COLO668 (cell line): ENCODE measurements around the gene RNF220.

ENCODE experiments used
- DNase-seq: peaks from one replicate; lab custom pipeline; 2025; ENCODE audit not compliant: unreplicated experiment; lab: John Stamatoyannopoulos, UW

The RNF220 gene

GRCh38 chr1:44406737-44407429, 1.8 kb downstream of the RNF220 start:
- peak; percentile 51 for DNase-seq

GRCh38 chr1:44407430-44408211, 2.6 kb downstream of the RNF220 start:
- DNase-seq = peak; percentile 61

- DNase-seq = no peak
Measured at GRCh38 chr1:44408212-44408582, 3.1 kb downstream of the RNF220 start.

- DNase-seq = no peak
Measured at GRCh38 chr1:44408632-44409602, 3.9 kb downstream of the RNF220 start.

DNA sequence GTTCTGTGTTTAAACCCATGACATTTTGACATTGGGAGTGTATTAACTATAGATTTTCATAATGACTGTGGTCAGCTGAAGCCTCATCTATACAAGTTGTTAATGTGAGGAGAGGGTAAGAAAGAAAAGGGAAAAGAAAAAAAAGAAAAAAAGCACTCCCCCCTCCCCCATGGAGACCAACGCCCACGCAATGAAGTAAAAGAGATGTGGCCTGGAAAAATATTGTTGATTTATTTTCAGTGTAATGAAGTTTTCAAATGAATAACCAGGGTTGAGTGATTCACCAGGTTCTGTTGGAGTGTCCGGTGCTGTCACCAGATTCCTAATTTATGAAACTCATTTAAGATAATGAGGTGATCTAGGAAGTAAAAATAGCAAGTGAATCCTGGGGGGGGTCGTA, 4.7 kb downstream of the RNF220 start:
- DNase-seq = no peak

GRCh38 chr1:44411861-44412260, 6.8 kb downstream of the RNF220 start:
- DNase-seq = no peak

- no peak for DNase-seq
Measured at GRCh38 chr1:44412601-44413000, 7.5 kb downstream of the RNF220 start.

DNA sequence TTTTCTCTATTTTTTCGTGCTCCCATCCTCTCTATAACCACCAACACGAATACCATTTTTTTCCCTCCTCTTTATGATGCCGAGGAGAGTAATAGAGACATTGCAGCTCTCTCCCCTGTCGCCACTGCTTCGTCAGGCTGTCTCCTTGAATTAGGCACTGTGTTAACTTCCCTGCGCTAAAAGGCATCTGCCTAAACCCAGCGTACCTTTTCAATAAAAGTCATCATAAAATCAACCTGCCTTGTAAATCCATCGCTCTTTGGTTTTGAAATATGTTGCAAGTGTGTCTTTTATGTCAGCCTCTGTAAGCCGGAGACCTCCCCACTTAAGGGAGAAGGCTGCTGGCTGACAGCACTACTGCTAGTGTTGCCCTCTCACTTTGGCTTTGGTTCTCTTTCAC, 8.7 kb downstream of the RNF220 start:
- DNase-seq = no peak

GRCh38 chr1:44415013-44415412, 10.0 kb downstream of the RNF220 start:
- DNase-seq = no peak

GRCh38 chr1:44416408-44416807, 11.4 kb downstream of the RNF220 start:
- no peak for DNase-seq

GRCh38 chr1:44417351-44418021, 12.4 kb downstream of the RNF220 start:
- DNase-seq = peak; percentile 95

- peak; percentile 37 for DNase-seq
Measured at GRCh38 chr1:44418022-44418673, 13.1 kb downstream of the RNF220 start.

GRCh38 chr1:44419901-44420300, 14.8 kb downstream of the RNF220 start:
- no peak for DNase-seq

- DNase-seq = no peak
Measured at GRCh38 chr1:44420535-44420934, 15.5 kb downstream of the RNF220 start.

DNA sequence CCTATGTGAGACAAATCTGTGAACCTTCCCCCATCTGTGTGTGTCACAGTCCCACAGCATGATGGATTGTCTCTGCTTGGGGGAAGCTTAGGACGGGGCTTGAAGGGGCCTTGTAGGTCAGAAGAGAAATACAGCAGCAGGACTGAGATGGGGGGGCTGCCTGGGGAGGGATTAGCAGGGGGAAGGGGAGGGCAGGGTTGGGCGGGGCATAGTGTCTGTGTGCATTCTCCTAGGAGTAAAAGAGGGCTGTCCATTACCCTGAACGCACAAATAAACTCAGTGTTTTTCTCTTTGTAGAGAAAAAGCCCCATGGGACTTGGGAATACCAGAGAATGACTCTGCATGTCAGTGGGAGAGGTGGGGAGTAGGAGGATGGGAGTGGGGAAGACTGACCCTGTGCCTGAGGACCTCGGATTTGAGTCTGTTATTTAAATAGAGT, 16.4 kb downstream of the RNF220 start:
- DNase-seq = no peak

DNA sequence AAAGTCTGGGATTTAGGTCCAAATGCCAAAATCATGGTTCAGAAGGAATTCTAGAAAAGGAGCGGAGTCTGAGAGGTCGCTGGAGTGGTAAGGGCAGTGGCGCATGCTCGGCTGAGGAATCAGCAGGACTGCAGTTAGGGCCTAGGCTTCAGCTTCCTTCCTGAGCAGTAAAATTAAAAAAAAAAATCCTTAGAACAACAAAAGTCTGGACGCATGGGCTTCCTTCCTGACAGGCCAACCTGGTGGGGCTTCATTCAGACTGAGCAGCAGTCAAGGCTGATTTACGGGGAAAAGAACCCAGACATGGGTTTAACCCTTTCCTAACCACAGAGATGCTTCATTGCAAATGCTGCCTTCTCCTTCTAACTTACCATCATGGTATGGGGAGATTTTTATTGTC, 17.1 kb downstream of the RNF220 start:
- no peak for DNase-seq

DNA sequence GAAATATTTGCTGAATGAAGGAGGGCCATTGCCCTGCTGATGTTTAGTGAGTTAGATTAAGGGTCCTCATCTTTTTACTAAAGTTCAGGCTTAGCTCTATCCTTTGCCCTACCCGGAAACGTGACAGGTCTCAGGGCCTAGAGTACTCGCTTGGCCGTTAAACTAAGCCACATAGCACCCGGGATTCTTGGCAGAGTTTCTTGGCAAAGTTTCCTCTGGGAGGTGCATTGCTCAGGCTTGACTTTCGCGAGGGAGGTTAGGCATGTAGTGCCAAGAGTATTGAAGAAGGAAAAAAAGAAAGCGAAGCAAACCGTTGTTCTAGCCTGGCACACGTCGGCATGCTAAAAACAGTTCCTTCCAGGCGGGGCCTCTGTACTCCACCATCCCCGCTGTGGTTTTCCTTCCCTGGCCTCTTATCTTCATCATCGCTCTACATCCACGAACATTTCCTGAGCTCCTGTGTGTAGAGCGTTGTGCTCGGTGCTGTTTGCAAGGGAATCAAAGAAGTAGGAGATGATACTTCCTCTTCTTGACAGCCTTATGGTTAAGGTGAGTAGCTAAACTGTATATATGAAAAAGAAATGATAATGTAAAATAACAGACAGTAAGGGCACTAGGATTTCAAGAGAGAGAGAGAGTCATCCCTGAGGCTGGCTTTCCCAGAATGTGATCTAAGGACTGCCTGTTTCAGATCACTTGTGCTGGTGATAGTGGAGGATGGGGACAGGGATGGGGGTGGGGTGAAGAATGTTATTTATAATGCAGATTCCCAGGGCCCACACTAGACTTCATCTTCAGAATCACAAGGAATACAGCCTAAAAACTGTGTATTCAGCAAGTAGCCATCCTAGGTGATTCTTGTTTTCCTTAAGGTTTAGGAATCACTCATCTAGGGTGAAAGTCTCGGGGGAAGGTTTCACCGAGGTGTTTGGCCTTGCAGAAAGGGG, 18.8 kb downstream of the RNF220 start:
- no peak for DNase-seq

- DNase-seq = no peak
Measured at GRCh38 chr1:44424747-44425146, 19.7 kb downstream of the RNF220 start.
